A549 (cell line): Measurements from ENCODE around the gene DCP2. TPM values are rescaled to one million over a fixed set of nuclear protein-coding genes. Genes with fewer than 3 reads are reported as not detected.

Experiments
- ATAC-seq, 2 experiments: fragments of 200-7000 bp in 1 of 2; fragments of >200 bp in 1 of 2; cut with Nextera tagmentation in 1 of 2; cut with Tn5 transposase in 1 of 2; 3 replicates each; pipeline versions ENCODE4 v1.8.0 to v1.9.1; 2018 to 2020; ENCODE audit warnings: mild to moderate bottlenecking in 1 of 2, moderate library complexity in 1 of 2
- CTCF ChIA-PET: fragments of 300-600 bp; sonication (Branson Sonifier 250); formaldehyde crosslinking; extraction: SDS; loops from one replicate; lab custom pipeline; 2021; ENCODE audit warnings: antibody characterized with exemption, inconsistent platforms; lab: Yijun Ruan, JAX
- POLR2A ChIA-PET: fragments of 350-600 bp; formaldehyde crosslinking; extraction: SDS; loops from one replicate; lab custom pipeline; 2021; ENCODE audit warnings: antibody characterized with exemption, inconsistent platforms; lab: Yijun Ruan, JAX
- DNase-seq, 2 experiments: peaks; one replicate each; pipeline versions ENCODE4 v3.0.0 to v3.0.0-alpha.2; 2011 to 2016; ENCODE audit warnings: low read depth in 1 of 2, low spot score in 1 of 2
- FAIRE-seq: peaks from 2 replicates; lab custom pipeline; 2011; peaks lifted over from hg19 to GRCh38; lab: Jason Lieb, UNC
- H3K27ac ChIP-seq, 2 experiments: fragments of >200 bp; sonication (Bioruptor Twin); formaldehyde crosslinking; 3 replicates each; pipeline ENCODE4 v1.5.1; 2016 to 2017
- H3K4me1 ChIP-seq: fragments of >200 bp; sonication (Bioruptor Twin); formaldehyde crosslinking; 3 replicates; pipeline ENCODE4 v1.6.1; 2016
- H3K4me2 ChIP-seq: fragments of >200 bp; sonication (Bioruptor Twin); formaldehyde crosslinking; 3 replicates; pipeline ENCODE4 v1.6.1; 2016
- H3K4me3 ChIP-seq: fragments of >200 bp; sonication (Bioruptor Twin); formaldehyde crosslinking; 3 replicates; pipeline ENCODE4 v1.5.1; 2016
- H3K9me3 ChIP-seq: fragments of >200 bp; sonication (Bioruptor Twin); formaldehyde crosslinking; 3 replicates; pipeline ENCODE4 v1.6.1; 2016
- BHLHE40 ChIP-seq: IDR thresholded peaks from 2 replicates; pipeline ENCODE4 v1.6.1; 2012; ENCODE audit warnings: low read depth, low read length, inconsistent platforms
- CBX2 ChIP-seq: fragments of 200-600 bp; sonication (generic); IDR thresholded peaks from 2 replicates; pipeline ENCODE4 v1.6.1; 2016; ENCODE audit warnings: low read depth, mild to moderate bottlenecking, borderline replicate concordance
- CEBPB ChIP-seq, 2 experiments: fragments of >200 bp in 1 of 2; sonication (Bioruptor Twin) in 1 of 2; formaldehyde crosslinking in 1 of 2; IDR thresholded peaks; 2 replicates each; pipeline ENCODE4 v1.6.1; 2012 to 2016
- E2F6 ChIP-seq: IDR thresholded peaks from 2 replicates; pipeline ENCODE4 v1.6.1; 2012; ENCODE audit warnings: low read depth, borderline replicate concordance
- EHF ChIP-seq: fragments of 250-450 bp; sonication (Bioruptor Pico); IDR thresholded peaks from 2 replicates; pipeline ENCODE4 v1.5.0; 2020; ENCODE audit warnings: mild to moderate bottlenecking
- ELK1 ChIP-seq: fragments of 150-350 bp; IDR thresholded peaks from 2 replicates; pipeline ENCODE4 v1.6.1; 2014; ENCODE audit warnings: low read depth, mild to moderate bottlenecking, low read length
- EP300 ChIP-seq, 2 experiments: fragments of >200 bp; sonication (Bioruptor Twin); formaldehyde crosslinking; IDR thresholded peaks; 2 replicates in 1 of 2; 3 replicates in 1 of 2; pipeline ENCODE4 v1.6.1; 2016 to 2017
- FOSB ChIP-seq: fragments of 250-450 bp; sonication (Bioruptor Pico); IDR thresholded peaks from 2 replicates; pipeline ENCODE4 v1.5.0; 2020; ENCODE audit warnings: mild to moderate bottlenecking, moderate library complexity
- FOSL2 ChIP-seq, 2 experiments: fragments of 450-650 bp in 1 of 2; fragments of >200 bp in 1 of 2; sonication (Bioruptor Twin) in 1 of 2; formaldehyde crosslinking; IDR thresholded peaks; 2 replicates each; pipeline versions ENCODE4 v1.5.0 to v1.6.1; 2016 to 2020; ENCODE audit warnings: mild to moderate bottlenecking in 1 of 2, moderate library complexity in 1 of 2
- FOXS1 ChIP-seq: fragments of 250-450 bp; sonication (Bioruptor Pico); IDR thresholded peaks from 2 replicates; pipeline ENCODE4 v1.5.0; 2020; ENCODE audit warnings: mild to moderate bottlenecking, moderate library complexity
- GATA3 ChIP-seq: IDR thresholded peaks from 2 replicates; pipeline ENCODE4 v1.6.1; 2012; ENCODE audit warnings: borderline replicate concordance
- HEYL ChIP-seq: fragments of 250-450 bp; sonication (Bioruptor Pico); IDR thresholded peaks from 2 replicates; pipeline ENCODE4 v1.8.0; 2021; ENCODE audit warnings: mild to moderate bottlenecking, moderate library complexity
- HOXA7 ChIP-seq: fragments of 250-450 bp; sonication (Bioruptor Pico); IDR thresholded peaks from 2 replicates; pipeline ENCODE4 v1.5.0; 2020; ENCODE audit warnings: mild to moderate bottlenecking, moderate library complexity
- KDM5A ChIP-seq: fragments of 200-600 bp; sonication (generic); IDR thresholded peaks from 2 replicates; pipeline ENCODE4 v1.6.1; 2016; ENCODE audit warnings: antibody characterized with exemption, mild to moderate bottlenecking
- MAX ChIP-seq: IDR thresholded peaks from 2 replicates; pipeline ENCODE4 v1.6.1; 2012
- MYC ChIP-seq: IDR thresholded peaks from 2 replicates; pipeline ENCODE4 v1.6.1; 2012; ENCODE audit warnings: mild to moderate bottlenecking, inconsistent platforms, low read length, improper control_type of control experiment, borderline replicate concordance
- RARB ChIP-seq: fragments of 250-450 bp; sonication (Bioruptor Pico); IDR thresholded peaks from 2 replicates; pipeline ENCODE4 v1.8.0; 2021; ENCODE audit warnings: mild to moderate bottlenecking, moderate library complexity
- RCOR1 ChIP-seq: fragments of 150-350 bp; IDR thresholded peaks from 2 replicates; pipeline ENCODE4 v1.6.1; 2014; ENCODE audit warnings: antibody characterized with exemption, low read length, low read depth
- RNF2 ChIP-seq: fragments of 200-600 bp; sonication (generic); IDR thresholded peaks from 2 replicates; pipeline ENCODE4 v1.6.1; 2016; ENCODE audit warnings: low read depth, mild to moderate bottlenecking, antibody characterized with exemption, moderate library complexity, borderline replicate concordance
- TP53 ChIP-seq: fragments of 250-450 bp; sonication (Bioruptor Pico); IDR thresholded peaks from 2 replicates; pipeline ENCODE4 v1.5.0; 2021; ENCODE audit warnings: mild to moderate bottlenecking, moderate library complexity
- ZC3H11A ChIP-seq: fragments of 450-650 bp; IDR thresholded peaks from 2 replicates; pipeline ENCODE4 v1.6.1; 2014; ENCODE audit warnings: antibody characterized with exemption, mild to moderate bottlenecking
- ZNF302 ChIP-seq: fragments of 250-450 bp; sonication (Bioruptor Pico); IDR thresholded peaks from 2 replicates; pipeline ENCODE4 v1.9.0; 2021; ENCODE audit warnings: inconsistent platforms, mild to moderate bottlenecking, moderate library complexity
- WGBS: methylation state at CpG from one replicate; pipeline ENCODE4 v1.1.6; 2017; ENCODE audit errors: missing lambda C conversion rate; 5-methylcytosine and 5-hydroxymethylcytosine counted together
- polyA plus RNA-seq, 4 experiments: library from polyadenylated mRNA; depleted of rRNA in 3 of 4; stranded (reverse); fragments of >200 nt; fragmentation: RNase III in 1 of 4; extraction: RNeasy Plus Mini Kit Qiagen cat#74134 plus additional on column Dnase treatment in 1 of 4; gene quantifications; 2 replicates in 3 of 4; 3 replicates in 1 of 4; pipeline ENCODE4 v1.2.3, GENCODE V29; 2011 to 2017

Gene DCP2
- polyA plus RNA-seq, 2 of the 4 experiments (the other 2 are of a cell fraction): 7.2 to 16.1 TPM

- no peak for FAIRE-seq
- CTCF ChIA-PET: interaction anchor here (2.6 to 5.3 kb wide), 2 partner anchors 10 to 46 kb away, joined by 9 to 23 read pairs; partner anchors contain the start of gene REEP5
- Histone ChIP-seq H3K27ac (peak overlapping the region; percentile 68 to 82; a peak in 5 of 6 replicates), H3K9me3 (no peaks in the 10 kb centered on the region), H3K4me2 (no peak overlapping the region; the same call in 2 of the 3 replicates), H3K4me3 (no peak overlapping the region), H3K4me1 (peaks cover 36% of the 10 kb centered on the region)
- WGBS: 91% methylated on average over 6 of the region's 6 CpGs
- TF ChIP-seq MAX (no peak), HEYL (CRISPR knock-in tag) (no peak), CBX2 (no peak), EP300 (IDR thresholded peaks at IDR 0.05) (no peak), EHF (CRISPR knock-in tag) (no peak), HOXA7 (no peak), RNF2 (no peak), ELK1 (no peak), BHLHE40 (no peak), MYC (no peak), FOSB (CRISPR knock-in tag) (no peak)
- POLR2A ChIA-PET: interaction anchor here (1.9 kb wide), 1 partner anchor 9 kb away, joined by 8 read pairs; the partner anchor contains the start of gene DCP2
- ATAC-seq: no peak
- DNase-seq: no peak
Measured at GRCh38 chr5:112967520-112968083, 9.0 kb upstream of the DCP2 start.

DNA sequence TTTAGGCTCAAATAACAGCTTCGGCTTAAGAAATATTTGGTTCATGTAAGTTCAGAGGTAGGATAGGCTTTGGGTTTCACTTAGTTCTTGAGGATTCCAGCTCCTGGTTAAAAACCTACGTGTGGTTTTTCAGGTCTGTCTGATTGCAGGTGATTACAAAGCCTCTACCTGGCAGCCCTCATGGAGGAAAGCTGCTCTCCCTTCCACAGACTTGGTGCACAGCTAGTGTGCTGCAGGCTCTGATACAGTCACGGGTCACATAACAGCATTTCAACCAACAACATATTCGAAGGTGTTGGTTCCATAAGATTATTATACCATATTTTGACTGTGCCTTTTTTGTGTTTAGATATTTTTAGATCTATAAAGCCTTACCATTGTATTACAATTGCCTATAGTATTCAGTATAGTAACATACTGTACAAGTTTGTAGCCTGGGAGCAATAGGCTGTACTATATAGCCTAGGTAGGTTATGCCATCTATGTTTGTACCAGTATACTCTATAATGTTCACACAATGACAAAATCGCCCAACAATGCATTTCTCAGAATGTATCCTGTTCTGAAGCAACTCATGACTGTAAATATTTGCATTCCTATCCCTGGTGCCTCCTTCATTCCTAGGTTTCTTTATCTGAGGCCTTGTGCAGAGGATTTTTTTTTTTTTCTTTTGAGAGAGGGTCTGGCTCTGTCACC, 8.0 kb upstream of the DCP2 start:
- POLR2A ChIA-PET: interaction anchor here (1.9 kb wide), 1 partner anchor 8 kb away, joined by 8 read pairs; the partner anchor contains the start of gene DCP2
- TF ChIP-seq CEBPB (IDR thresholded peaks at IDR 0.05): peak in 1 of 2 experiments; percentile 65; a peak in 2 of 4 replicates
- TF ChIP-seq FOSL2 (IDR thresholded peaks at IDR 0.05): no peak
- 0 out of 2 replicates have a peak, but pooled peaks have one; percentile 36 for TF ChIP-seq FOSL2 (CRISPR knock-in tag; IDR thresholded peaks at IDR 0.05)
- no peak for TF ChIP-seq KDM5A
- CTCF ChIA-PET: interaction anchor here (0.6 to 5.3 kb wide), 4 partner anchors 9 to 47 kb away, joined by 3 to 23 read pairs (median 7); partner anchors contain the start of gene REEP5
- no peak for FAIRE-seq
- no peaks in the 10 kb centered on the region for H3K9me3 ChIP-seq
- peak overlapping the region; percentile 68 to 82 for H3K27ac ChIP-seq
- H3K4me2 ChIP-seq: peak overlapping the region; percentile 69
- peaks cover 31% of the 10 kb centered on the region for H3K4me1 ChIP-seq
- peak; percentile 63 to 84 for ATAC-seq
- WGBS: 57% methylated on average over 5 of the region's 5 CpGs
- peak in 1 of 2 experiments; percentile 62 for DNase-seq
- no peak overlapping the region for H3K4me3 ChIP-seq

DNA sequence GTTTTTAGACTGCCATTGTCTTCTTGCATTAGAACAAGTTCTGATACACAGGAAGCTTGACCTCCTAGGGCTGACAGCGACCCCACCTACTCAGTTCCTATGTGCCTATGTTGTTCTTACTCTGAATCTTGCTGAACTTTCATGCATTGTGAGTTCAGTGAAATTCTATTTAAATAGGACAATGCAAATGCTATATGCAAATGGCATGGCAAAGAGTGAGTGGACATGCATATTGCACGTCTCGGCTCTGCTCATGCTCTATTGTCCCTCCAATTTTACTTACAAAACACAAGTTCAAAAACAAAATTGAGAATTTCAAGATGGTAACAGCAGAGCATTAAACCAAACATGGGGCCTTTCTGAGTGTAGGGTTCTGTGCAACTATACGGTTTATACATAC, 5.3 kb upstream of the DCP2 start:
- H3K27ac ChIP-seq: no peak overlapping the region
- no peaks in the 10 kb centered on the region for H3K9me3 ChIP-seq
- no peak for FAIRE-seq
- no peak overlapping the region for H3K4me2 ChIP-seq
- WGBS: 85% methylated on average over 4 of the region's 4 CpGs
- CTCF ChIA-PET: interaction anchor here (1.1 to 1.2 kb wide), 2 partner anchors 11 to 420 kb away, joined by 3 read pairs; no protein-coding TSS in a partner anchor
- POLR2A ChIA-PET: no interaction called here
- TF ChIP-seq HEYL (CRISPR knock-in tag) (no peak), BHLHE40 (no peak)
- no peak for DNase-seq
- H3K4me1 ChIP-seq: peaks cover 28% of the 10 kb centered on the region
- no peak for ATAC-seq
- no peak overlapping the region for H3K4me3 ChIP-seq

DNA sequence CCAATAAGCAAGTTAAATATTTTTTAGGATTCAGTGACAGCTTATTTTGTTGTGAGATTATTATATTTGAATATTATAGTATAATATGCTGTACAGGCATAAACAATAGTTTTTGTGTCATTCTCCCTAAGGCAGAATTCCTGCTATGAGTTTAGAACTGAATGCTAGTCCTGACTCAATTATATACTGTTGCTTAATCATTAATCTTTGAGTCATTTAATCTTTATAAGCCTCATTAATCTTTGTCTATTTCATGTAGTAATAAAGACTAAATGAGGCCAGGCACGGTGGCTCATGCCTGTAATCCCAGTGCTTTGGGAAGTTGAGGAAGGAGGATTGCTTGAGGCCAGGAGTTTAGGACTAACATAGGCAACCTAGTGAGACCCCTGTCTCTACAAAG, 3.6 kb upstream of the DCP2 start:
- H3K27ac ChIP-seq: no peak overlapping the region
- CTCF ChIA-PET: interaction anchor here (0.8 to 2.2 kb wide), 3 partner anchors 9 to 52 kb away, joined by 3 to 5 read pairs (median 4); no protein-coding TSS in a partner anchor
- TF ChIP-seq TP53 (CRISPR knock-in tag) (no peak), BHLHE40 (no peak), GATA3 (no peak), FOXS1 (CRISPR knock-in tag) (no peak), E2F6 (no peak), RCOR1 (no peak), RARB (CRISPR knock-in tag) (no peak), ZNF302 (CRISPR knock-in tag) (no peak), KDM5A (no peak), ZC3H11A (no peak), ELK1 (no peak), MAX (no peak)
- TF ChIP-seq, all 56 proteins: peak for 0
- ATAC-seq: no peak
- POLR2A ChIA-PET: no interaction called here
- 31% methylated on average over 1 of the region's 1 CpG for WGBS
- no peak overlapping the region for H3K4me2 ChIP-seq
- no peak for FAIRE-seq
- H3K4me1 ChIP-seq: peaks cover 23% of the 10 kb centered on the region
- DNase-seq: no peak
- no peak overlapping the region for H3K4me3 ChIP-seq
- no peaks in the 10 kb centered on the region for H3K9me3 ChIP-seq
